HG02840 (cell line): ENCODE results near the gene NCR2.

Experiments used
- ATAC-seq: cut with Tn5 transposase; IDR thresholded peaks from one replicate; pipeline ENCODE4 v1.9.1; 2021; ENCODE audit warnings: mild to moderate bottlenecking, moderate library complexity, moderate number of reproducible peaks; ENCODE audit not compliant: unreplicated experiment, low FRiP score

NCR2 gene

GRCh38 chr6:41327177-41327576 is 8.2 kb upstream of the NCR2 start:
- no peak for ATAC-seq

GRCh38 chr6:41331401-41332150 is 3.8 kb upstream of the NCR2 start:
- ATAC-seq = no peak

GRCh38 chr6:41332241-41332640 is 3.2 kb upstream of the NCR2 start:
- no peak for ATAC-seq

- no peak for ATAC-seq
Observed at GRCh38 chr6:41332842-41333736, 2.3 kb upstream of the NCR2 start.

- ATAC-seq = no peak
Observed at GRCh38 chr6:41334482-41335040, 847 bp upstream of the NCR2 start.

- ATAC-seq = no peak
Observed at GRCh38 chr6:41335943-41336342, 535 bp downstream of the NCR2 start.

- ATAC-seq = no peak
Observed at GRCh38 chr6:41336824-41337223, 1.4 kb downstream of the NCR2 start.

- no peak for ATAC-seq
Observed at GRCh38 chr6:41337709-41338108, 2.3 kb downstream of the NCR2 start.

- ATAC-seq = no peak
Observed at GRCh38 chr6:41338659-41339058, 3.3 kb downstream of the NCR2 start.

GRCh38 chr6:41341580-41341979 is 6.2 kb downstream of the NCR2 start:
- ATAC-seq = no peak

GRCh38 chr6:41342241-41342640 is 6.8 kb downstream of the NCR2 start:
- ATAC-seq = no peak

GRCh38 chr6:41343641-41344187 is 8.3 kb downstream of the NCR2 start:
- no peak for ATAC-seq

GRCh38 chr6:41344876-41345275 is 9.5 kb downstream of the NCR2 start:
- ATAC-seq = no peak

GRCh38 chr6:41345901-41346300 is 10.5 kb downstream of the NCR2 start:
- ATAC-seq = no peak

GRCh38 chr6:41346441-41346840 is 11.0 kb downstream of the NCR2 start:
- ATAC-seq = no peak

- ATAC-seq = no peak
Observed at GRCh38 chr6:41347378-41348050, 12.1 kb downstream of the NCR2 start.

GRCh38 chr6:41348934-41349333 is 13.5 kb downstream of the NCR2 start:
- no peak for ATAC-seq

GRCh38 chr6:41352396-41352795 is 17.0 kb downstream of the NCR2 start:
- ATAC-seq = no peak

- no peak for ATAC-seq
Observed at GRCh38 chr6:41352907-41353306, 17.5 kb downstream of the NCR2 start.

GRCh38 chr6:41353333-41353732 is 17.9 kb downstream of the NCR2 start:
- no peak for ATAC-seq

GRCh38 chr6:41355952-41356351 is 20.5 kb downstream of the NCR2 start:
- ATAC-seq = no peak
